OCI-LY7 (cell line): ENCODE measurements around the gene AGRN.

Experiments used
- EZH2phosphoT487 ChIP-seq: fragments of 200-600 bp; sonication (generic); IDR thresholded peaks from 2 replicates; pipeline ENCODE4 v1.6.1; 2018; ENCODE audit warnings: low read depth, borderline replicate concordance, mild to moderate bottlenecking, mixed run types, antibody characterized with exemption, low read length, moderate library complexity, mixed read lengths
- TF ChIP-seq, protein P1 (sequence below): fragments of 200-600 bp; sonication (generic); conservative IDR thresholded peaks from 2 replicates; pipeline ENCODE4 v1.5.1; 2014; ENCODE audit warnings: mild to moderate bottlenecking, antibody characterized with exemption, low read length, moderate library complexity, mixed read lengths

DNA sequence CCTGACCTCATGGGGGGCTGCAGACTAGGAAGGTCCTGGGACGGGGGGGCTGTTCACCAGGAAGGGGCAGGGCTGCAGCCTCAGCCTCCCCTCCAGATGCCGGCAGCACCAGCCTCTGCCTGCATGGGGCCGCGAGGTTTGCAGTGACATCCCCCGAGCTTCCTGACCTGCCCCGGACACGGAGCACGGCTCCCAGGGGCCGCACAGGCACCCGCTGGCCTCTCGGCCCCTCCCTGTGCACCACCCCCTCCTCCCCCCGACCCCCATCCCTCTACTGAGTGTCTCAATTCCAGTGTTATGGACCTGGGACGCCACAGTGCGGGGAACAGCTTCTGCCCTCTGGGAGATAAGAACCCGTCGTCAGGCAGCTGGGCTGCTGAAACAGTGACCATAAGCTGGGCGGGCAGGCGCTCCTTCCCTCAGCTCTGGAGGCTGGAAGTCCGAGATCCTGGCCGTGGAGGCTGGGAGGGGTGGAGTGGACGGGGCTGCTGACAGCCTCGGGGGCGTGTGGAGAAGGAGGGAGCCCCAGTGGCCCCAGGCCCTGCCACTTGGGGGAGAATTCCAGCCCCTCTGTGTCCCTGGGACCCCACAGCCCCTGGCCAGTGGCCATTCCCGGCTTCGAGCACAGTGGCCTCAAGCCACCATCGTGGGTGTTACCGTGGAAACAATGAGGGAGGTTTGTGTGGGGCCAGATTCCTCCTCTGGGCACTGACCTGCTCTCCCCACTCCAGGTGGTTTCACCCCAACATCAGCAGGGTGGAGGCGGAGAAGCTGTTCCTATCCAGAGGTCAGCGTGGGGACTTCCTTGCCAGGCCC, 42.6 kb downstream of the AGRN start:
- TF ChIP-seq, protein P1, sequence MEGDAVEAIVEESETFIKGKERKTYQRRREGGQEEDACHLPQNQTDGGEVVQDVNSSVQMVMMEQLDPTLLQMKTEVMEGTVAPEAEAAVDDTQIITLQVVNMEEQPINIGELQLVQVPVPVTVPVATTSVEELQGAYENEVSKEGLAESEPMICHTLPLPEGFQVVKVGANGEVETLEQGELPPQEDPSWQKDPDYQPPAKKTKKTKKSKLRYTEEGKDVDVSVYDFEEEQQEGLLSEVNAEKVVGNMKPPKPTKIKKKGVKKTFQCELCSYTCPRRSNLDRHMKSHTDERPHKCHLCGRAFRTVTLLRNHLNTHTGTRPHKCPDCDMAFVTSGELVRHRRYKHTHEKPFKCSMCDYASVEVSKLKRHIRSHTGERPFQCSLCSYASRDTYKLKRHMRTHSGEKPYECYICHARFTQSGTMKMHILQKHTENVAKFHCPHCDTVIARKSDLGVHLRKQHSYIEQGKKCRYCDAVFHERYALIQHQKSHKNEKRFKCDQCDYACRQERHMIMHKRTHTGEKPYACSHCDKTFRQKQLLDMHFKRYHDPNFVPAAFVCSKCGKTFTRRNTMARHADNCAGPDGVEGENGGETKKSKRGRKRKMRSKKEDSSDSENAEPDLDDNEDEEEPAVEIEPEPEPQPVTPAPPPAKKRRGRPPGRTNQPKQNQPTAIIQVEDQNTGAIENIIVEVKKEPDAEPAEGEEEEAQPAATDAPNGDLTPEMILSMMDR, result no peak
- no peak for TF ChIP-seq EZH2phosphoT487
